ENCODE data around the gene LAMA2.

- TF ChIP-seq POLR2A (IDR thresholded peaks at IDR 0.05; ENCODE audit: low read length), result no peak
- TF ChIP-seq GATA1 (IDR thresholded peaks at IDR 0.05; ENCODE audit: low read depth, low read length), result no peak
These were observed 27.3 kb upstream of the LAMA2 start for GRCh38 chr6:128855581-128856085.

Data from erythroblast (primary cell).